ENCODE data around the gene VOPP1.

Gene VOPP1

DNA sequence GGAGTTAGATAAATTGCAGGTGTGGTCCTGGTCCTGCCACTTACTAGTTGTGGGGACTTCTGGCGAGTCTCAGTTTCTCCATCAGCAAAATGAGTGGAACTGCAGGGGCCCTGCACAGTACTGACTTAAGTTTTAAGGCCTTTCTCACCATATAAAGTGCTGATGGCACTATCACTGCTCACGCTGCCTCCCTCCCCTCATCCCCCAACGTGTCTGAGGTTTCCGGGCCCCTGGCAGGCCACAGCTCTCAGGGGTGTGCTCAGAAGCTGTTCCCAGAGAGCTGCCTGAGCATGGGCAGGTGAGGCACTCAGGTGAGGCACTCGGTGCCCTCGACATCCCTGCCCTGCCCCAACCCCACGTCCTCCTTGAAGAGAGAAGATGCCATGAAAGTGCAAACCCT lies 74.2 kb downstream of the VOPP1 start:
- TF ChIP-seq, protein P1, sequence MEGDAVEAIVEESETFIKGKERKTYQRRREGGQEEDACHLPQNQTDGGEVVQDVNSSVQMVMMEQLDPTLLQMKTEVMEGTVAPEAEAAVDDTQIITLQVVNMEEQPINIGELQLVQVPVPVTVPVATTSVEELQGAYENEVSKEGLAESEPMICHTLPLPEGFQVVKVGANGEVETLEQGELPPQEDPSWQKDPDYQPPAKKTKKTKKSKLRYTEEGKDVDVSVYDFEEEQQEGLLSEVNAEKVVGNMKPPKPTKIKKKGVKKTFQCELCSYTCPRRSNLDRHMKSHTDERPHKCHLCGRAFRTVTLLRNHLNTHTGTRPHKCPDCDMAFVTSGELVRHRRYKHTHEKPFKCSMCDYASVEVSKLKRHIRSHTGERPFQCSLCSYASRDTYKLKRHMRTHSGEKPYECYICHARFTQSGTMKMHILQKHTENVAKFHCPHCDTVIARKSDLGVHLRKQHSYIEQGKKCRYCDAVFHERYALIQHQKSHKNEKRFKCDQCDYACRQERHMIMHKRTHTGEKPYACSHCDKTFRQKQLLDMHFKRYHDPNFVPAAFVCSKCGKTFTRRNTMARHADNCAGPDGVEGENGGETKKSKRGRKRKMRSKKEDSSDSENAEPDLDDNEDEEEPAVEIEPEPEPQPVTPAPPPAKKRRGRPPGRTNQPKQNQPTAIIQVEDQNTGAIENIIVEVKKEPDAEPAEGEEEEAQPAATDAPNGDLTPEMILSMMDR (IDR thresholded peaks at IDR 0.05; ENCODE audit: low read depth, low read length) = no peak
- Histone ChIP-seq H3K27ac (no peak overlapping the region), H3K36me3 (peaks cover 5% of the 10 kb centered on the region; the same call in 1 of the 2 replicates), H3K27me3 (ENCODE audit: insufficient read depth, low read depth, severe bottlenecking) (no peaks in the 10 kb centered on the region), H3K4me3 (ENCODE audit: low read depth, low read length) (no peak overlapping the region), H3K9me3 (ENCODE audit: severe bottlenecking) (no peaks in the 10 kb centered on the region)
- no peak for DNase-seq

DNA sequence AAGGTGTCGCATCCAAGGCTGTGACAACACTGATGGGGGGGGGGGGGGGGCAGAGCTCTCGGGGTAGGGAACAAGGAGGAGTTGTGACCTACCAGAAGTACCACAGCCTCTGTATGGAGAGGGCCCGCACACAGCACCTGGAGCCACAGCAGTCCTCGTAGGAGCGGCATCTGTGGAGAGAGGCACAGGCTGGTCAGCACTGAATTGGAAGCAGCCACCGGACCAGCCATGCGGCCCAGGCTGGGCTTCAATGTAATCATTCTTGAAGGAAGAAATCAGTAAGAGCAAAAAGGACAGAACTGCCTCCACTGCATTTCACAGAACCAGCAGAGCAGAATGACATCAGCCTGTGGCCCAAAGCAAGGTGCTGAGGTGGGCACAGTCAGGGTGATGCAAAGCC lies 74.8 kb downstream of the VOPP1 start:
- no peak for DNase-seq
- TF ChIP-seq, protein P1 (IDR thresholded peaks at IDR 0.05; ENCODE audit: low read depth, low read length) = no peak
- H3K9me3 ChIP-seq (ENCODE audit: severe bottlenecking) = no peaks in the 10 kb centered on the region
- H3K27ac ChIP-seq = no peak overlapping the region
- no peak overlapping the region for H3K4me3 ChIP-seq (ENCODE audit: low read depth, low read length)
- peaks cover 5% of the 10 kb centered on the region; the same call in 1 of the 2 replicates for H3K36me3 ChIP-seq
- no peaks in the 10 kb centered on the region for H3K27me3 ChIP-seq (ENCODE audit: insufficient read depth, low read depth, severe bottlenecking)

DNA sequence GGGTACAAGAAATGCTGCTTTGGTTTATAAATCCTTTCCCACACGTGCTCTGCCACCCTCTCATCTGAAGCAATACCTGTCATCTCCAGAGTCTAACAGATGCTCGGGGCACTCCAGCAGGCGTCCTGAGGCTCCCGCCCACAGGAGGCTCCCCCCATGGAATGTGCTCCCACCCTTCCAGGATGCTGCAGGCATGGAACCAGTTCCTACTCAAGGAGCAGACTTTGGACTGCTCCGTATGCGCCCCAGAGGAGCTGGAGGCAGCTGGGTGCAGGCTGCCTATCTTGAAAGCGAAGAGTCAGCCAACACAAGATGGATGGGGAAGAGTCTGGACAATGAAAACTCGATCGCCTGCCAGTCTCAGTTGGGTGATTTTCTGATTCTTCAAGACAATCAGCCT lies 75.4 kb downstream of the VOPP1 start:
- H3K27ac ChIP-seq = no peak overlapping the region
- H3K9me3 ChIP-seq (ENCODE audit: severe bottlenecking) = no peaks in the 10 kb centered on the region
- TF ChIP-seq, protein P1 (IDR thresholded peaks at IDR 0.05; ENCODE audit: low read depth, low read length) = no peak
- no peak overlapping the region for H3K4me3 ChIP-seq (ENCODE audit: low read depth, low read length)
- no peaks in the 10 kb centered on the region for H3K27me3 ChIP-seq (ENCODE audit: insufficient read depth, low read depth, severe bottlenecking)
- H3K36me3 ChIP-seq = peaks cover 8% of the 10 kb centered on the region
- no peak for DNase-seq

DNA sequence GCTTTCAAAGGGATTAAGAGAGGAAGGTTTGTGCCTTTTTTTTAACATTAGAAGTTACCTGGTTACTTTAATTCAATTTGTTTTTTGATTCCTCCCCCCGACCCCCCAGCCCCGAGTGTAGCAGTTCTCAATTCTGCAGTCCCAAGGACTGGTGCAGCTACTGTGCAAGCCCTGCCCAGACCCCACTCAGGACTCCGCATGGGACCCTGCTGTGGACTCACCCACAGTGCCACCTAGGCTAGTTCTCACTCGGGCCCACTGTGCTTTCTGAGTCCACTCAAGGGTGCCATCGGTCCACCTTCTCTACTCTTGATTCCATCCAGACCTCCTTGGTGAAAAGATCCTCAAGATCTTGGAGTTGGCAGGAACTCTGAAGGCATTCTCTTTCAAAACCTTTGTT lies 77.4 kb downstream of the VOPP1 start:
- no peak for DNase-seq
- no peak overlapping the region for H3K27ac ChIP-seq
- no peaks in the 10 kb centered on the region for H3K27me3 ChIP-seq (ENCODE audit: insufficient read depth, low read depth, severe bottlenecking)
- no peak overlapping the region for H3K4me3 ChIP-seq (ENCODE audit: low read depth, low read length)
- no peaks in the 10 kb centered on the region for H3K9me3 ChIP-seq (ENCODE audit: severe bottlenecking)
- TF ChIP-seq, protein P1 (IDR thresholded peaks at IDR 0.05; ENCODE audit: low read depth, low read length) = no peak
- peaks cover 9% of the 10 kb centered on the region; the same call in 1 of the 2 replicates for H3K36me3 ChIP-seq

DNA sequence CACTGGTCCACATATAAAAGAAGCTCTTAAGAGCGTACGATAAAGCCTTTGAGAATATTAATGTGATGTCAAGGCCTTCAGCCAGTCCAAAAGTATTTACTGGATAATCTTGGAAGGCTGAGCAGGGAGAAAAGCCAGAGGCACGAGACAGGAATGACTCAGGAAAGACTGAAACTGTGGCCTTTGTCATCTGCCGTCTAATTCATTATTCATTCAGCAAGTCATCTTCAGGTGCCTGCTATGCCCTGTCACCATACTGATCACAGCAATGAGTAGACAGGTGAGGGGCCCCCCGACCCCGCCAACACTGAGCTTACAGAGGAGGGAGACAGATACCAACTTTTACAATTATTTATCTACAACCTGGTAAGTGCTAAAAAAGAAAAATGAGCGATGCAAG lies 78.9 kb downstream of the VOPP1 start:
- peaks cover 16% of the 10 kb centered on the region for H3K36me3 ChIP-seq
- TF ChIP-seq, protein P1 (IDR thresholded peaks at IDR 0.05; ENCODE audit: low read depth, low read length) = no peak
- no peaks in the 10 kb centered on the region for H3K9me3 ChIP-seq (ENCODE audit: severe bottlenecking)
- H3K27me3 ChIP-seq (ENCODE audit: insufficient read depth, low read depth, severe bottlenecking) = no peaks in the 10 kb centered on the region
- no peak overlapping the region for H3K27ac ChIP-seq
- no peak for DNase-seq
- H3K4me3 ChIP-seq (ENCODE audit: low read depth, low read length) = no peak overlapping the region

DNA sequence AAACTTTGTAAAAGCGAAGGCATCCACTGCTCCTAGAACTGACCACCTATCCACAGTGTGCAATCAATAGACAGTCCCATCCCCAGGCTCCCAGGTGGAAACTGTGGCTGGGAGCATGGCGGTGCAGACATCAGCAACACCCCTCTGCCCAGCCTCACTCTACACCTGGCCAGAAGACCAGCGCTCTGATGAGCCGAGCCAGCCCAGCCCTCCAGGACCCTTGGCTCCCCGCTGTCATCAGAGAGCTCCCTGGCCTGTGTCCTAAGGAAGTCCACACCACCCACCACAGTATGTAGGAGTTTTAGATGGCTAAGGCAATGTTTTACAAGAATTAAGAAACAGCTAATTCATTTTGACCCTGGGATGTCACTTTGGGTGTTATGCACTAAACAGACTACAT lies 81.0 kb downstream of the VOPP1 start:
- DNase-seq = no peak
- no peak overlapping the region for H3K27ac ChIP-seq
- no peak overlapping the region for H3K4me3 ChIP-seq (ENCODE audit: low read depth, low read length)
- H3K27me3 ChIP-seq (ENCODE audit: insufficient read depth, low read depth, severe bottlenecking) = no peaks in the 10 kb centered on the region
- H3K9me3 ChIP-seq (ENCODE audit: severe bottlenecking) = no peaks in the 10 kb centered on the region
- H3K36me3 ChIP-seq = peaks cover 13% of the 10 kb centered on the region
- TF ChIP-seq, protein P1 (IDR thresholded peaks at IDR 0.05; ENCODE audit: low read depth, low read length) = no peak
